NCI-H1105 (cell line): Measurements from ENCODE around the gene MAST4.
"Not testable (repeated sequence)": the region's sequence is repeated elsewhere in the genome, so short reads cannot be mapped to it uniquely, and the experiment has no call there.

Source experiments
- DNase-seq: peaks from one replicate; lab custom pipeline; 2025; lab: John Stamatoyannopoulos, UW

Gene MAST4

GRCh38 chr5:67163863-67164595, 567.8 kb downstream of the MAST4 start:
- DNase-seq: no peak

GRCh38 chr5:67164856-67165525, 568.8 kb downstream of the MAST4 start:
- no peak for DNase-seq

GRCh38 chr5:67165526-67166459, 569.6 kb downstream of the MAST4 start:
- DNase-seq: no peak

GRCh38 chr5:67166460-67167285, 570.5 kb downstream of the MAST4 start:
- DNase-seq: no peak

GRCh38 chr5:67168069-67168468, 571.9 kb downstream of the MAST4 start:
- DNase-seq: no peak

- DNase-seq: no peak
Observed at GRCh38 chr5:67170767-67171166, 574.6 kb downstream of the MAST4 start.

- DNase-seq: not testable (repeated sequence)
Observed at GRCh38 chr5:67173351-67173750, 577.2 kb downstream of the MAST4 start.

- DNase-seq: no peak
Observed at GRCh38 chr5:67173959-67174358, 577.8 kb downstream of the MAST4 start.

GRCh38 chr5:67176936-67177335, 580.7 kb downstream of the MAST4 start:
- DNase-seq: no peak

- DNase-seq: no peak
Observed at GRCh38 chr5:67178085-67178484, 581.9 kb downstream of the MAST4 start.

- DNase-seq: no peak
Observed at GRCh38 chr5:67178966-67179365, 582.8 kb downstream of the MAST4 start.

- DNase-seq: no peak
Observed at GRCh38 chr5:67179697-67180361, 583.6 kb downstream of the MAST4 start.

GRCh38 chr5:67181648-67182221, 585.5 kb downstream of the MAST4 start:
- no peak for DNase-seq

- DNase-seq: no peak
Observed at GRCh38 chr5:67182301-67182790, 586.2 kb downstream of the MAST4 start.

GRCh38 chr5:67183859-67184258, 587.7 kb downstream of the MAST4 start:
- no peak for DNase-seq

- no peak for DNase-seq
Observed at GRCh38 chr5:67187006-67187715, 591.0 kb downstream of the MAST4 start.

GRCh38 chr5:67188274-67189078, 592.3 kb downstream of the MAST4 start:
- no peak for DNase-seq

- DNase-seq: no peak
Observed at GRCh38 chr5:67189079-67189354, 592.8 kb downstream of the MAST4 start.

- no peak for DNase-seq
Observed at GRCh38 chr5:67189931-67190330, 593.7 kb downstream of the MAST4 start.
